Thyroid gland (tissue), 4 donors: ENCODE results near the gene FKBP5.

Experiments
- CTCF ChIP-seq, 6 experiments: fragments of 200-600 bp in 3 of 6; fragments of 450-650 bp in 3 of 6; sonication (generic) in 3 of 6; IDR thresholded peaks; one replicate each; pipeline ENCODE4 v1.5.1; 2016 to 2019; ENCODE audit warnings: antibody characterized with exemption in 6 of 6, mild to moderate bottlenecking in 2 of 6, inconsistent platforms in 1 of 6, moderate library complexity in 1 of 6
- POLR2A ChIP-seq, 2 donors: fragments of 450-650 bp; IDR thresholded peaks; one replicate each; pipeline ENCODE4 v1.6.1; 2017; ENCODE audit warnings: antibody characterized with exemption in 2 of 2, mild to moderate bottlenecking in 2 of 2, moderate library complexity in 1 of 2

DNA sequence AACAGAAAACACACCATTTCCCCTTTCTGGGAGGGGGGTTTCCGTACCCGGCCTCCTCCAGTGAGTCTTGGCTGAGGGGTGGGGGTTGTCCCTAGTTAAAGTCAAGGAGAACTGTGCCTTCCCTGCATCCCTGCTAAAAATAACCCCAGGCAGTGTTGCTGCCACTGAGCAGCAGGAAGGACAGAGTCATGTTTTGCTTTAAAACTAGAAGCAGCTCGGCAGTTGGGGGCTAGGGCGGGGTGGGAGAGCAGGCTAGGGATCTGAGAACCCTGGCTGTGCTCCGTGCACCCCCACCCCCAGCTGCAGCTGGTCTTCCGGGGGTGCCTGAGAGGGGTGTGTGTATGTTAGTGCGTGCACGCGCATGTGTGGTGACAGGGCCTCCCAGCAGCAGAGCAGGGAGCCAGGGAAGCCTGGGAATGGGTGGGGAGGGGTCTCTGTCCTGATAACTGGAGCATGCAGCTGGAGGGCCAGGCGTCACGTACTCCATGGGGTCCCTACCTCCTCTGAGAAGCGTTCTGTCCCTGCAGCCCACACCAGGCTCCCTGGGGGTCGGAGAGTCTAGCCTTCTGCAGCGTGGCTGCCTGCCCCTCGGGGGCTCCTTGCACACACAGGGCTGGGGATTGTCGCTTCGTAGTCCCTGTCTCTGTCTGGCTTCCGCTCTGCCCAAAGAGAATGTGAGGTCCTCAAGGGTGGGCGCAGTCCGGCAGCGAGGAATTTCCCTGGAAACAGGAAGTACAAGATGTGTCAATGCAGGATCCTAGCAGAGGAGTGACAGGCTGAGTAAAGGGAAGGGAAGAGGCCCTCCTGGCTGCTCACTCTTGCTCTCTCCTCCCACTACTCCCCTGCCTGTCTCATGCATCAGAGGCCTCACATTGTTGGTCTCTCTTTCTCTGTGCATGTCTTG, 31.4 kb upstream of the FKBP5 start:
- no peak for TF ChIP-seq POLR2A (IDR thresholded peaks at IDR 0.05)
- no peak for TF ChIP-seq CTCF (IDR thresholded peaks at IDR 0.05)
